Sigmoid colon (tissue), 4 donors: Measurements from ENCODE around the gene ARTN.

Experiments
- CTCF ChIP-seq, 4 experiments: fragments of 450-650 bp in 3 of 4; fragments of 200-600 bp in 1 of 4; IDR thresholded peaks; one replicate each; pipeline ENCODE4 v1.5.1; 2016 to 2019; ENCODE audit warnings: antibody characterized with exemption in 4 of 4, mild to moderate bottlenecking in 3 of 4, moderate library complexity in 2 of 4
- POLR2A ChIP-seq, 2 donors: fragments of 450-650 bp; IDR thresholded peaks; one replicate each; pipeline ENCODE4 v1.6.1; 2016; ENCODE audit warnings: antibody characterized with exemption in 2 of 2, mild to moderate bottlenecking in 2 of 2, moderate library complexity in 2 of 2
- POLR2AphosphoS5 ChIP-seq, 4 donors: sonication (generic); formaldehyde crosslinking; IDR thresholded peaks; one replicate each; pipeline ENCODE4 v1.6.1; 2017; ENCODE audit warnings: antibody characterized with exemption in 4 of 4

- TF ChIP-seq CTCF (IDR thresholded peaks at IDR 0.05) (no peak), POLR2A (IDR thresholded peaks at IDR 0.05) (no peak), POLR2AphosphoS5 (IDR thresholded peaks at IDR 0.05) (no peak)
Measured at GRCh38 chr1:43960798-43961197, 27.2 kb downstream of the ARTN start.
